Trophoblast cell (in vitro differentiated cells and primary cell): ENCODE measurements around the gene MED13L.

Source experiments
- DNase-seq, 2 donors: peaks; one replicate each; pipeline ENCODE4 v3.0.0-alpha.2; 2016
- H2AFZ ChIP-seq: 2 replicates; pipeline ENCODE4 v1.6.1; 2013; ENCODE audit warnings: low read length, moderate library complexity, mild to moderate bottlenecking; ENCODE audit not compliant: insufficient read depth, poor library complexity
- H2AK5ac ChIP-seq: 2 replicates; pipeline ENCODE4 v1.6.1; 2013; ENCODE audit warnings: mild to moderate bottlenecking, low read length
- H2BK120ac ChIP-seq: 2 replicates; pipeline ENCODE4 v1.6.1; 2013; ENCODE audit warnings: low read length, mild to moderate bottlenecking, moderate library complexity; ENCODE audit not compliant: insufficient read depth, poor library complexity
- H2BK12ac ChIP-seq: 2 replicates; pipeline ENCODE4 v1.6.1; 2013; ENCODE audit warnings: mild to moderate bottlenecking, low read length, moderate library complexity
- H2BK5ac ChIP-seq: 2 replicates; pipeline ENCODE4 v1.6.1; 2013; ENCODE audit warnings: low read length, low read depth, moderate library complexity, mild to moderate bottlenecking; ENCODE audit not compliant: poor library complexity
- H3K14ac ChIP-seq: 2 replicates; pipeline ENCODE4 v1.6.1; 2013; ENCODE audit warnings: mild to moderate bottlenecking, low read length
- H3K18ac ChIP-seq: 2 replicates; pipeline ENCODE4 v1.6.1; 2013; ENCODE audit warnings: mild to moderate bottlenecking, low read length
- H3K23ac ChIP-seq: 2 replicates; pipeline ENCODE4 v1.6.1; 2013; ENCODE audit warnings: low read length
- H3K27ac ChIP-seq: 2 replicates; pipeline ENCODE4 v1.5.1; 2013; ENCODE audit warnings: low read depth, mild to moderate bottlenecking, inconsistent platforms, low read length, moderate library complexity
- H3K27me3 ChIP-seq: 2 replicates; pipeline ENCODE4 v1.6.1; 2013; ENCODE audit warnings: inconsistent platforms, mild to moderate bottlenecking, low read length, moderate library complexity; ENCODE audit not compliant: insufficient read depth
- H3K36me3 ChIP-seq, 2 experiments: 1 replicate in 1 of 2; 2 replicates in 1 of 2; pipeline ENCODE4 v1.6.1; 2013; ENCODE audit warnings: low read length in 2 of 2, mild to moderate bottlenecking in 2 of 2, moderate library complexity in 1 of 2; ENCODE audit not compliant: insufficient read depth in 2 of 2, control insufficient read depth in 1 of 2
- H3K4ac ChIP-seq: 2 replicates; pipeline ENCODE4 v1.6.1; 2013; ENCODE audit warnings: low read depth, mild to moderate bottlenecking, low read length, moderate library complexity
- H3K4me1 ChIP-seq, 2 experiments: 1 replicate in 1 of 2; 2 replicates in 1 of 2; pipeline ENCODE4 v1.6.1; 2013; ENCODE audit warnings: low read length in 2 of 2, mild to moderate bottlenecking in 2 of 2, moderate library complexity in 1 of 2; ENCODE audit not compliant: insufficient read depth in 2 of 2, control insufficient read depth in 1 of 2
- H3K4me2 ChIP-seq: 2 replicates; pipeline ENCODE4 v1.6.1; 2013; ENCODE audit warnings: inconsistent platforms, mild to moderate bottlenecking, low read length, moderate library complexity
- H3K4me3 ChIP-seq: 2 replicates; pipeline ENCODE4 v1.5.1; 2013; ENCODE audit warnings: mild to moderate bottlenecking, low read depth, low read length, inconsistent platforms
- H3K79me1 ChIP-seq: one replicate; pipeline ENCODE4 v1.6.1; 2013; ENCODE audit warnings: low read length
- H3K79me2 ChIP-seq: 2 replicates; pipeline ENCODE4 v1.6.1; 2013; ENCODE audit warnings: low read length, mild to moderate bottlenecking; ENCODE audit not compliant: control insufficient read depth, insufficient read depth, poor library complexity
- H3K9ac ChIP-seq: 2 replicates; pipeline ENCODE4 v1.6.1; 2013; ENCODE audit warnings: mild to moderate bottlenecking, low read length
- H3K9me3 ChIP-seq: 2 replicates; pipeline ENCODE4 v1.6.1; 2013; ENCODE audit warnings: low read depth, mild to moderate bottlenecking, control low read depth, inconsistent platforms, low read length; ENCODE audit not compliant: insufficient read depth
- H4K12ac ChIP-seq: 2 replicates; pipeline ENCODE4 v1.6.1; 2013; ENCODE audit warnings: low read depth, mild to moderate bottlenecking, low read length, moderate library complexity
- H4K8ac ChIP-seq: 2 replicates; pipeline ENCODE4 v1.6.1; 2013; ENCODE audit warnings: low read depth, mild to moderate bottlenecking, low read length, moderate library complexity
- H4K91ac ChIP-seq: one replicate; pipeline ENCODE4 v1.6.1; 2013; ENCODE audit warnings: low read depth, mild to moderate bottlenecking, low read length, moderate library complexity
- WGBS: extraction: QIAGEN DNeasy Blood & Tissue Kit; methylation state at CpG from one replicate; pipeline ENCODE4 v1.1.7; 2013; ENCODE audit warnings: missing lambda C conversion rate; ENCODE audit not compliant: insufficient read length, insufficient coverage; ENCODE audit errors: extremely low coverage; 5-methylcytosine and 5-hydroxymethylcytosine counted together

MED13L gene

GRCh38 chr12:115944392-115944742 is 333.1 kb downstream of the MED13L start:
- H3K4ac ChIP-seq: no peak overlapping the region
- no peak overlapping the region for H2AFZ ChIP-seq
- no peak overlapping the region for H2BK12ac ChIP-seq
- H4K91ac ChIP-seq: no peak overlapping the region
- H3K36me3 ChIP-seq: no peaks in the 10 kb centered on the region
- no peak overlapping the region for H3K27ac ChIP-seq
- no peak overlapping the region for H3K14ac ChIP-seq
- H2AK5ac ChIP-seq: no peak overlapping the region
- no peaks in the 10 kb centered on the region for H3K79me1 ChIP-seq
- WGBS: no CpG with 5 or more reads among the region's 8 CpGs
- H3K4me1 ChIP-seq: no peaks in the 10 kb centered on the region
- no peak overlapping the region for H3K23ac ChIP-seq
- DNase-seq: no peak
- no peak overlapping the region for H2BK5ac ChIP-seq
- no peaks in the 10 kb centered on the region for H3K27me3 ChIP-seq
- no peak overlapping the region for H4K8ac ChIP-seq
- H2BK120ac ChIP-seq: no peak overlapping the region
- H3K4me2 ChIP-seq: no peak overlapping the region
- H3K9me3 ChIP-seq: no peaks in the 10 kb centered on the region
- H3K79me2 ChIP-seq: no peaks in the 10 kb centered on the region
- no peak overlapping the region for H3K18ac ChIP-seq
- H4K12ac ChIP-seq: no peak overlapping the region
- no peak overlapping the region for H3K9ac ChIP-seq
- no peak overlapping the region for H3K4me3 ChIP-seq

- Histone ChIP-seq H3K27ac (no peak overlapping the region), H3K4ac (no peak overlapping the region), H3K27me3 (no peaks in the 10 kb centered on the region), H2BK5ac (no peak overlapping the region), H2BK120ac (no peak overlapping the region), H3K23ac (no peak overlapping the region), H2BK12ac (no peak overlapping the region), H3K4me1 (no peaks in the 10 kb centered on the region), H3K36me3 (no peaks in the 10 kb centered on the region), H2AFZ (no peak overlapping the region), H3K9me3 (no peaks in the 10 kb centered on the region), H3K9ac (no peak overlapping the region), H4K8ac (no peak overlapping the region), H3K4me2 (no peak overlapping the region), H4K91ac (no peak overlapping the region), H3K18ac (no peak overlapping the region), H3K14ac (no peak overlapping the region), H4K12ac (no peak overlapping the region), H3K79me1 (no peaks in the 10 kb centered on the region), H2AK5ac (no peak overlapping the region), H3K79me2 (no peaks in the 10 kb centered on the region), H3K4me3 (no peak overlapping the region)
- DNase-seq: no peak
- WGBS: no CpG with 5 or more reads among the region's 13 CpGs
Observed at GRCh38 chr12:115943630-115944391, 333.7 kb downstream of the MED13L start.

GRCh38 chr12:115943310-115943629 is 334.2 kb downstream of the MED13L start:
- Histone ChIP-seq H3K14ac (no peak overlapping the region), H3K79me1 (no peaks in the 10 kb centered on the region), H4K8ac (no peak overlapping the region), H3K79me2 (no peaks in the 10 kb centered on the region), H3K36me3 (no peaks in the 10 kb centered on the region), H2BK12ac (no peak overlapping the region), H2BK120ac (no peak overlapping the region), H3K4me1 (no peaks in the 10 kb centered on the region), H4K91ac (no peak overlapping the region), H3K27me3 (no peaks in the 10 kb centered on the region), H2AK5ac (no peak overlapping the region), H3K9me3 (no peaks in the 10 kb centered on the region), H3K9ac (no peak overlapping the region), H2AFZ (no peak overlapping the region), H3K18ac (no peak overlapping the region), H3K4me3 (no peak overlapping the region), H3K4ac (no peak overlapping the region), H3K27ac (no peak overlapping the region), H4K12ac (no peak overlapping the region), H3K4me2 (no peak overlapping the region), H3K23ac (no peak overlapping the region), H2BK5ac (no peak overlapping the region)
- no peak for DNase-seq
- 100% methylated on average over 1 of the region's 7 CpGs for WGBS

- Histone ChIP-seq H4K8ac (no peak overlapping the region), H3K27ac (no peak overlapping the region), H3K79me1 (no peaks in the 10 kb centered on the region), H3K36me3 (no peaks in the 10 kb centered on the region), H3K9ac (no peak overlapping the region), H4K91ac (no peak overlapping the region), H3K4me2 (no peak overlapping the region), H2AFZ (no peak overlapping the region), H3K4me1 (no peaks in the 10 kb centered on the region), H3K4me3 (no peak overlapping the region), H2BK12ac (no peak overlapping the region), H2BK5ac (no peak overlapping the region), H3K18ac (no peak overlapping the region), H3K9me3 (no peaks in the 10 kb centered on the region), H4K12ac (no peak overlapping the region), H2BK120ac (no peak overlapping the region), H3K4ac (no peak overlapping the region), H2AK5ac (no peak overlapping the region), H3K27me3 (no peaks in the 10 kb centered on the region), H3K14ac (no peak overlapping the region), H3K79me2 (no peaks in the 10 kb centered on the region), H3K23ac (no peak overlapping the region)
- WGBS: no CpG with 5 or more reads among the region's 1 CpG
- no peak for DNase-seq
Observed at GRCh38 chr12:115942346-115942745, 335.1 kb downstream of the MED13L start.
